Stimulated activated CD8-positive, alpha-beta memory T cell treated with anti-CD3 and anti-CD28 coated beads, Interleukin-4, amount 100 ng/mL, for 24 hours (primary cell): ENCODE data around the gene PMF1.
"Not testable (repeated sequence)": the region's sequence is repeated elsewhere in the genome, so short reads cannot be mapped to it uniquely, and the experiment has no call there.

Source experiments
- DNase-seq: peaks from one replicate; pipeline ENCODE4 v3.0.0-alpha.2; 2020; ENCODE audit warnings: low read depth

The PMF1 gene

GRCh38 chr1:156196445-156196844, 16.4 kb upstream of the PMF1 start:
- DNase-seq = no peak

- DNase-seq = no peak
These were observed 13.9 kb upstream of the PMF1 start for GRCh38 chr1:156198831-156199349.

GRCh38 chr1:156200044-156200443, 12.8 kb upstream of the PMF1 start:
- DNase-seq = no peak

- DNase-seq = no peak
These were observed 9.5 kb upstream of the PMF1 start for GRCh38 chr1:156203331-156203730.

- DNase-seq = no peak
These were observed 8.1 kb upstream of the PMF1 start for GRCh38 chr1:156204686-156205085.

GRCh38 chr1:156211243-156211642, 1.6 kb upstream of the PMF1 start:
- no peak for DNase-seq

- no peak for DNase-seq
These were observed 677 bp upstream of the PMF1 start for GRCh38 chr1:156212130-156212529.

GRCh38 chr1:156213644-156213966, 798 bp downstream of the PMF1 start:
- no peak for DNase-seq

- no peak for DNase-seq
These were observed 1.4 kb downstream of the PMF1 start for GRCh38 chr1:156214024-156214748.

- not testable (repeated sequence) for DNase-seq
These were observed 3.7 kb downstream of the PMF1 start for GRCh38 chr1:156216361-156217086.

GRCh38 chr1:156217871-156218270, 5.1 kb downstream of the PMF1 start:
- DNase-seq = no peak

GRCh38 chr1:156220226-156220625, 7.4 kb downstream of the PMF1 start:
- no peak for DNase-seq

GRCh38 chr1:156221986-156222692, 9.3 kb downstream of the PMF1 start:
- DNase-seq = no peak

GRCh38 chr1:156225677-156226014, 12.8 kb downstream of the PMF1 start:
- no peak for DNase-seq

- no peak for DNase-seq
These were observed 13.3 kb downstream of the PMF1 start for GRCh38 chr1:156226116-156226538.

- DNase-seq = no peak
These were observed 14.0 kb downstream of the PMF1 start for GRCh38 chr1:156226782-156227181.

- DNase-seq = no peak
These were observed 15.7 kb downstream of the PMF1 start for GRCh38 chr1:156228501-156228900.

GRCh38 chr1:156229809-156230472, 17.1 kb downstream of the PMF1 start:
- no peak for DNase-seq

- DNase-seq = no peak
These were observed 17.6 kb downstream of the PMF1 start for GRCh38 chr1:156230473-156230837.

GRCh38 chr1:156232201-156232894, 19.5 kb downstream of the PMF1 start:
- DNase-seq = no peak

- no peak for DNase-seq
These were observed 20.8 kb downstream of the PMF1 start for GRCh38 chr1:156233426-156234127.
